ENCODE measurements around the gene DTWD2.
A peak's percentile ranks its signal among the peaks of the same experiment; 100 is the strongest.
"Not testable (repeated sequence)": the region's sequence is repeated elsewhere in the genome, so short reads cannot be mapped to it uniquely, and the experiment has no call there.

Gene DTWD2

DNA sequence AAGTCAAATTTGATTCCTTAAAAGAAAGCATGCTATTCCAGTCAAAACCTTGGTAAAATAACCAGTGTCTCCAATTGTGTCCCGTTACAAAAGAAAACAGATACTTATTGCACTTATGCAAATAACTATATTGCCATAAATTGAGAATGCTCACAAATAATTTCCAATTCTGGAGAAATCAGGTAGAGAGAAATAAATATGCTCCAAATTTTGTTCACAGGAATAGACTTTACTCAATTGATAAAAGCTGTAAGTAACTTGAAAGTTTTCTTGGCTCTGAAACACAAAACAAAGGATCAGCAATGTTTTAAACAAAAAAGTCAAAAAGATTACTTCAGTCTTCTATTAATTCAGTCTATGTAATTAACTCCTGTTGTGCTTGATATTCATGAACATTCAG lies 7.8 kb upstream of the DTWD2 start:
- TF ChIP-seq, protein P1, sequence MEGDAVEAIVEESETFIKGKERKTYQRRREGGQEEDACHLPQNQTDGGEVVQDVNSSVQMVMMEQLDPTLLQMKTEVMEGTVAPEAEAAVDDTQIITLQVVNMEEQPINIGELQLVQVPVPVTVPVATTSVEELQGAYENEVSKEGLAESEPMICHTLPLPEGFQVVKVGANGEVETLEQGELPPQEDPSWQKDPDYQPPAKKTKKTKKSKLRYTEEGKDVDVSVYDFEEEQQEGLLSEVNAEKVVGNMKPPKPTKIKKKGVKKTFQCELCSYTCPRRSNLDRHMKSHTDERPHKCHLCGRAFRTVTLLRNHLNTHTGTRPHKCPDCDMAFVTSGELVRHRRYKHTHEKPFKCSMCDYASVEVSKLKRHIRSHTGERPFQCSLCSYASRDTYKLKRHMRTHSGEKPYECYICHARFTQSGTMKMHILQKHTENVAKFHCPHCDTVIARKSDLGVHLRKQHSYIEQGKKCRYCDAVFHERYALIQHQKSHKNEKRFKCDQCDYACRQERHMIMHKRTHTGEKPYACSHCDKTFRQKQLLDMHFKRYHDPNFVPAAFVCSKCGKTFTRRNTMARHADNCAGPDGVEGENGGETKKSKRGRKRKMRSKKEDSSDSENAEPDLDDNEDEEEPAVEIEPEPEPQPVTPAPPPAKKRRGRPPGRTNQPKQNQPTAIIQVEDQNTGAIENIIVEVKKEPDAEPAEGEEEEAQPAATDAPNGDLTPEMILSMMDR (conservative IDR thresholded peaks at IDR 0.05) = no peak
- TF ChIP-seq ZFX (IDR thresholded peaks at IDR 0.05) = no peak

DNA sequence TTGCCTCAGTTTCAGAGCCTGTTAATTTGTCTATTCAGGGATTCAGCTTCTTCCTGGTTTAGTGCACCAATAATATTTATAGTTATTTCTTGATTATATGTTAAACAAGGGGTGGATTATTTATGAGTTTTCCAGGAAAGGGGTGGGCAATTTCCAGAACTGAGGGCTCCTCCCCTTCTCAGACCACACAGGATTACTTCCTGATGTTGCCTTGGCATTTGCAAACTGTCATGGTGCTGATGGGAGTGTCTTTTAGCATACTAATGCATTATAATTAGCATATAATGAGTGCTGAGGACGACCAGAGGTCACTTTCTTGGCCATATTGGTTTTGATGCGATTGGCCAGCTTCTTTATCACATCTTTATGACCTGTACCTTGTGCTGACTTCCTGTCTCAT lies 6.2 kb upstream of the DTWD2 start:
- no peak for TF ChIP-seq ZFX (IDR thresholded peaks at IDR 0.05)
- TF ChIP-seq, protein P1 (conservative IDR thresholded peaks at IDR 0.05) = no peak
- H3K27ac ChIP-seq = no peak overlapping the region

More for the DNA sequence above, 7.8 kb upstream of the DTWD2 start:
- no peak overlapping the region for H3K27ac ChIP-seq

DNA sequence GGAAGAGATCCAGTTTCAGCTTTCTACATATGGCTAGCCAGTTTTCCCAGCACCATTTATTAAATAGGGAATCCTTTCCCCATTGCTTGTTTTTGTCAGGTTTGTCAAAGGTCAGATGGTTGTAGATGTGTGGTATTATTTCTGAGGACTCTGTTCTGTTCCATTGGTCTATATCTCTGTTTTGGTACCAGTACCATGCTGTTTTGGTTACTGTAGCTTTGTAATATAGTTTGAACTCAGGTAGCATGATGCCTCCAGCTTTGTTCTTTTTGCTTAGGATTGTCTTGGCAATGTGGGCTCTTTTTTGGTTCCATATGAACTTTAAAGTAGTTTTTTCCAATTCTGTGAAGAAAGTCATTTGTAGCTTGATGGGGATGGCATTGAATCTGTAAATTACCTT lies 4.8 kb upstream of the DTWD2 start:
- H3K27ac ChIP-seq = not testable (repeated sequence)

DNA sequence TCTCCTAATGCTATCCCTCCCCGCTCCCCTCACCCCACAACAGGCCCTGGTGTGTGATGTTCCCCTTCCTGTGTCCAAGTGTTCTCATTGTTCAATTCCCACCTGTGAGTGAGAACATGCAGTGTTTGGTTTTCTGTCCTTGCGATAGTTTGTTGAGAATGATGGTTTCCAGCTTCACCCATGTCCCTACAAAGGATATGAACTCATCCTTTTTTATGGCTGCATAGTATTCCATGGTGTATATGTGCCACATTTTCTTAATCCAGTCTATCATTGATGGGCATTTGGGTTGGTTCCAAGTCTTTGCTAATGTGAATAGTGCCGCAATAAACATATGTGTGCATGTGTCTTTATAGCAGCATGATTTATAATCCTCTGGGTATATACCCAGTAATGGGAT lies 3.7 kb upstream of the DTWD2 start:
- H3K27ac ChIP-seq = not testable (repeated sequence)

DNA sequence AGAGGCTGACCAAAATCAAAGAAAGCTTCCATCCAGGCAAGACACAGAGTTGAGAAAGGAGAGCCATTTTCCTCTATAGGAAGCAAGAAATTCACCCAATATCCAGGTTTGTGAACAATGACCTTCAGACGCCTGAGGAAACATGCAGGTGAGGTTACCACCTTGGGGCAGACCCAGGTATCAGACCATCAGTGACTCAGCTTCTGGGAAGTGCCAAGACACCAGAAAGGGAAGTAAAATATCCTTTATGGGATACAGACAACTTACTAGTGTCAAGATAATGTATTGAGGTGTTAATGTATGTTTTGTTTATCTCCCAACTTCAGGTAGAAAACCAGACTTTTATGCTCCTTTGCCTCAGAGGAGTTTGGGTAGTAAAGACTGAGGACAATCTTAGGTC lies 2.2 kb upstream of the DTWD2 start:
- no peak overlapping the region for H3K27ac ChIP-seq
- no peak for TF ChIP-seq ZFX (IDR thresholded peaks at IDR 0.05)
- TF ChIP-seq, protein P1 (conservative IDR thresholded peaks at IDR 0.05) = no peak

DNA sequence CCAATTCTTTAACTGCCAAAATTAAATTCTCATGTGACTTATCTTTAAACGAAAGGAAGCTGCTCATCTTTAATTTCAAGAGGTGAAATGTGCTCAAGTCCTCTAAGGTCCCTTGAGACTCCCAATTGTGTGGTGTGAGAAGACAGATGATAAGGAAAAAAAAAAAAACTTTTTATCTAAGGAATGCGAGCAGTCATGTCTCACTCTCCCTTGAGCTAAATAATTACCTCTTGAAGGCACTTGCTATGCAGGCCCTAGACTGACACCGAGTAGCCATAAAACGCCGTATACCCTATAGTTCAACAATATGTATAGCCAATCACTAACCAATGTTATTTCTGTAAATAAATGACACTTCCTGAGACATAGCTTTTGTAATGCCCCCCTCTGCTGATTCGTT lies 1.5 kb upstream of the DTWD2 start:
- H3K27ac ChIP-seq = no peak overlapping the region
- TF ChIP-seq ZFX (IDR thresholded peaks at IDR 0.05) = no peak
- TF ChIP-seq, protein P1 (conservative IDR thresholded peaks at IDR 0.05) = no peak

DNA sequence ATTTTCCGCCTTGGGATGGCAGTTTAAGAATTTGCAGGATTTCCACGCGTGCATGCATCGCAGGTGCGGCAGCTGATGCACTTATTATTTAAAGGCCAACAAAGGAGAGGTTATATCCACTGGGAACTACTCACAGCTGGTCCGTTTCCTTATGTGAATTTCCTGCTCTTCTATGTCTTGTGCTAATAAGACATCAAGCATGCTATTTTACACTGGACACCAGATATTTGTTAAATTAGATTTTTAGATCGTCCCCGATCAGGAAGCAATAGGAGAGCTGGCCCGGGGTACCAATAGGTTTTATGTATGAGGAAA lies 476 bp upstream of the DTWD2 start:
- TF ChIP-seq, protein P1 (conservative IDR thresholded peaks at IDR 0.05) = no peak
- no peak for TF ChIP-seq ZFX (IDR thresholded peaks at IDR 0.05)
- peak overlapping the region; percentile 83 for H3K27ac ChIP-seq

DNA sequence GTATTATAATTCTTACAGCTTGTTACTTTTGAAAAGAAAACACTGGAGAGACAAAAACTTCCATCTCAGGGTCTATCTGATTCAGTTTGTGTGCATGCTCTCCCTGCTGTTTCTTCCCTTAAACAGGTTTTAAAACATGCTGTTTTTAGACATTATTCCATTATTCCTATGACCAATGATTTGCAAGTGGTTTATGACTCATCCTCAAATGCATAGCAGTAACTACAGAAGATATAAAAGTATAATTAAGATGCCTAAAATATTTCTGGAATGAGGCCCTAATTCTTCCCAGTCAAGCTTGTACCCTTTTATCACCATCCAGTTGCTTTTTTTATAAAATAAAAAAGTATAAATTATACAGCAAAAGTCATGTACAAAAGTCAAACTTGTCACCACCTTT lies 3.7 kb downstream of the DTWD2 start:
- TF ChIP-seq, protein P1 (conservative IDR thresholded peaks at IDR 0.05) = no peak
- no peak for TF ChIP-seq ZFX (IDR thresholded peaks at IDR 0.05)
- no peak overlapping the region for H3K27ac ChIP-seq

DNA sequence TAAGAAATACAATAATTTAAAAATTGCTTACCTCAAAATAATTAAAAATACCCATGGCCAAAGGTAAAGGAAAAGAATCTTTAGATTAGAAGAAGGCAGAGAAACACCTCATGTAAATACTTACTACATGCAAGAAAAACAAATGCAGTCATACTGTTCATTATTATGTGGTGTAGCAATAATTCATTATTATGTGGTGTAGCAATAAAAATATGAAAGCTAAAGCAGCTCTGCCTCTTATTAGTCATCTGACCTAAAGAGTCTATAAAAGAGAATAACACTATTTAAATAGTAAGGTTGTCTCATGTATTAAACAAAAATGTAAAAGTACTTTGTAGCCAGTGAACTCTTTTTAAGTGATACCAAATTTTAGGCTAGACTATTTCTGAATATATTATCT lies 6.6 kb downstream of the DTWD2 start:
- no peak overlapping the region for H3K27ac ChIP-seq
- TF ChIP-seq ZFX (IDR thresholded peaks at IDR 0.05) = no peak
- TF ChIP-seq, protein P1 (conservative IDR thresholded peaks at IDR 0.05) = no peak
